HCT116 (cell line): Measurements from ENCODE around the gene TEF.

Source experiments
- CEBPB ChIP-seq: IDR thresholded peaks from 2 replicates; pipeline ENCODE4 v1.6.1; 2012; ENCODE audit warnings: low read depth
- CTCF ChIP-seq, 3 experiments: fragments of 200-600 bp in 1 of 3; sonication (generic) in 1 of 3; IDR thresholded peaks in 2 of 3; conservative IDR thresholded peaks in 1 of 3; 2 replicates each; pipeline ENCODE4 v1.5.1; 2012 to 2017; ENCODE audit warnings: low read depth in 2 of 3, low read length in 2 of 3, antibody characterized with exemption in 1 of 3, borderline replicate concordance in 1 of 3, control low read depth in 1 of 3, mild to moderate bottlenecking in 1 of 3, mixed read lengths in 1 of 3, mixed run types in 1 of 3, moderate library complexity in 1 of 3; ENCODE audit not compliant: insufficient read depth in 1 of 3
- EGR1 ChIP-seq: IDR thresholded peaks from 2 replicates; pipeline ENCODE4 v1.6.1; 2012; ENCODE audit warnings: low read depth
- ELF1 ChIP-seq: IDR thresholded peaks from 2 replicates; pipeline ENCODE4 v1.6.1; 2012; ENCODE audit warnings: low read depth, borderline replicate concordance
- EZH2 ChIP-seq: fragments of 200-600 bp; sonication (generic); IDR thresholded peaks from 2 replicates; pipeline ENCODE4 v1.6.1; 2017; ENCODE audit warnings: antibody characterized with exemption, mixed run types
- EZH2phosphoT487 ChIP-seq: fragments of 200-600 bp; IDR thresholded peaks from 2 replicates; pipeline ENCODE4 v1.6.1; 2018; ENCODE audit warnings: antibody characterized with exemption, borderline replicate concordance
- JUND ChIP-seq: IDR thresholded peaks from 2 replicates; pipeline ENCODE4 v1.6.1; 2012
- MAX ChIP-seq: IDR thresholded peaks from 2 replicates; pipeline ENCODE4 v1.6.1; 2012
- POLR2A ChIP-seq: IDR thresholded peaks from 2 replicates; pipeline ENCODE4 v1.7.0; 2011; ENCODE audit warnings: borderline replicate concordance; ENCODE audit not compliant: insufficient read depth, insufficient read length; ENCODE audit errors: extremely low read depth
- POLR2AphosphoS5 ChIP-seq: IDR thresholded peaks from 2 replicates; pipeline ENCODE4 v1.6.1; 2011; ENCODE audit warnings: mild to moderate bottlenecking, low read depth, low read length, moderate library complexity
- SP1 ChIP-seq: IDR thresholded peaks from 2 replicates; pipeline ENCODE4 v1.6.1; 2012; ENCODE audit warnings: low read depth
- TCF7L2 ChIP-seq: IDR thresholded peaks from 2 replicates; pipeline ENCODE4 v1.7.0; 2011; ENCODE audit warnings: borderline replicate concordance, inconsistent platforms; ENCODE audit not compliant: insufficient read depth, insufficient read length; ENCODE audit errors: extremely low read depth
- ZFX ChIP-seq: fragments of 450-650 bp; IDR thresholded peaks from 2 replicates; pipeline ENCODE4 v1.6.1; 2017

- TF ChIP-seq CTCF (IDR thresholded peaks at IDR 0.05 in 2 of 3, conservative IDR thresholded peaks at IDR 0.05 in 1 of 3; ENCODE audit: borderline replicate concordance in 1 of 3, insufficient read depth in 1 of 3, low read depth in 2 of 3, low read length in 2 of 3) (no peak), MAX (no peak), EZH2 (no peak), TCF7L2 (no peak), POLR2AphosphoS5 (no peak), POLR2A (no peak), JUND (no peak), SP1 (no peak), EGR1 (no peak), EZH2phosphoT487 (no peak), ELF1 (no peak), CEBPB (no peak), ZFX (no peak)
Observed at GRCh38 chr22:41437198-41437597, 55.5 kb downstream of the TEF start.
